Activated T-cell treated with anti-CD3 and anti-CD28 coated beads, Interleukin-2, amount 50 U/mL, for 24 hours (primary cell): ENCODE results near the gene STIMATE.
A peak's percentile ranks its signal among the peaks of the same experiment; 100 is the strongest.

ENCODE experiments used
- DNase-seq: peaks from one replicate; pipeline ENCODE4 v3.0.0-alpha.2; 2020
- H3K27ac Mint-ChIP-seq: 2 replicates; pipeline ENCODE4 v1.8.0; 2020; ENCODE audit warnings: mild to moderate bottlenecking, mixed read lengths
- H3K27me3 Mint-ChIP-seq: 2 replicates; pipeline ENCODE4 v1.8.0; 2020; ENCODE audit warnings: mixed read lengths
- H3K36me3 Mint-ChIP-seq: 2 replicates; pipeline ENCODE4 v1.8.0; 2020; ENCODE audit warnings: low read depth, mixed read lengths
- H3K4me1 Mint-ChIP-seq: 2 replicates; pipeline ENCODE4 v1.8.0; 2020; ENCODE audit warnings: low read depth, mixed read lengths
- H3K4me3 Mint-ChIP-seq: 2 replicates; pipeline ENCODE4 v1.8.0; 2020; ENCODE audit warnings: mild to moderate bottlenecking, moderate library complexity, mixed read lengths
- H3K9me3 Mint-ChIP-seq: 2 replicates; pipeline ENCODE4 v1.8.0; 2020; ENCODE audit warnings: mixed read lengths

STIMATE gene

GRCh38 chr3:52910823-52911222, 13.5 kb upstream of the STIMATE start:
- Mint-ChIP-seq H3K9me3 (no peaks in the 10 kb centered on the region), H3K27ac (peak overlapping the region; percentile 11), H3K4me1 (peaks cover 8% of the 10 kb centered on the region), H3K4me3 (no peak overlapping the region), H3K36me3 (peaks cover 86% of the 10 kb centered on the region), H3K27me3 (no peaks in the 10 kb centered on the region)
- DNase-seq, result no peak

GRCh38 chr3:52907497-52907896, 10.1 kb upstream of the STIMATE start:
- peak overlapping the region; percentile 16 for H3K27ac Mint-ChIP-seq
- no peaks in the 10 kb centered on the region for H3K9me3 Mint-ChIP-seq
- no peaks in the 10 kb centered on the region for H3K27me3 Mint-ChIP-seq
- peaks cover 85% of the 10 kb centered on the region for H3K36me3 Mint-ChIP-seq
- no peak for DNase-seq
- H3K4me3 Mint-ChIP-seq, result no peak overlapping the region
- H3K4me1 Mint-ChIP-seq, result peaks cover 2% of the 10 kb centered on the region

GRCh38 chr3:52904552-52904951, 7.2 kb upstream of the STIMATE start:
- no peaks in the 10 kb centered on the region for H3K9me3 Mint-ChIP-seq
- H3K4me3 Mint-ChIP-seq, result no peak overlapping the region
- no peak for DNase-seq
- H3K27me3 Mint-ChIP-seq, result no peaks in the 10 kb centered on the region
- H3K4me1 Mint-ChIP-seq, result no peaks in the 10 kb centered on the region
- H3K27ac Mint-ChIP-seq, result peak overlapping the region; percentile 41
- H3K36me3 Mint-ChIP-seq, result peaks cover 71% of the 10 kb centered on the region

GRCh38 chr3:52904000-52904399, 6.7 kb upstream of the STIMATE start:
- no peaks in the 10 kb centered on the region for H3K9me3 Mint-ChIP-seq
- no peaks in the 10 kb centered on the region for H3K4me1 Mint-ChIP-seq
- H3K27me3 Mint-ChIP-seq, result no peaks in the 10 kb centered on the region
- H3K4me3 Mint-ChIP-seq, result no peak overlapping the region
- no peak for DNase-seq
- no peak overlapping the region for H3K27ac Mint-ChIP-seq
- H3K36me3 Mint-ChIP-seq, result peaks cover 68% of the 10 kb centered on the region

GRCh38 chr3:52896613-52897012, 735 bp downstream of the STIMATE start:
- Mint-ChIP-seq H3K4me3 (peak overlapping the region; percentile 92), H3K4me1 (peaks cover 59% of the 10 kb centered on the region), H3K36me3 (peaks cover 31% of the 10 kb centered on the region), H3K9me3 (no peaks in the 10 kb centered on the region), H3K27me3 (no peaks in the 10 kb centered on the region), H3K27ac (peak overlapping the region; percentile 90)
- no peak for DNase-seq

- Mint-ChIP-seq H3K27ac (peak overlapping the region; percentile 90), H3K9me3 (no peaks in the 10 kb centered on the region), H3K27me3 (no peaks in the 10 kb centered on the region), H3K4me1 (peaks cover 64% of the 10 kb centered on the region), H3K4me3 (peak overlapping the region; percentile 92), H3K36me3 (peaks cover 30% of the 10 kb centered on the region)
- DNase-seq, result no peak
These were observed 1.2 kb downstream of the STIMATE start for GRCh38 chr3:52896151-52896550.

- H3K27ac Mint-ChIP-seq, result peak overlapping the region; percentile 90
- H3K27me3 Mint-ChIP-seq, result no peaks in the 10 kb centered on the region
- H3K4me3 Mint-ChIP-seq, result peak overlapping the region; percentile 92
- H3K9me3 Mint-ChIP-seq, result no peaks in the 10 kb centered on the region
- DNase-seq, result no peak
- H3K4me1 Mint-ChIP-seq, result peaks cover 70% of the 10 kb centered on the region
- peaks cover 27% of the 10 kb centered on the region for H3K36me3 Mint-ChIP-seq
These were observed 1.9 kb downstream of the STIMATE start for GRCh38 chr3:52895418-52895817.

GRCh38 chr3:52894756-52895155, 2.6 kb downstream of the STIMATE start:
- Mint-ChIP-seq H3K27me3 (no peaks in the 10 kb centered on the region), H3K4me1 (peaks cover 77% of the 10 kb centered on the region), H3K9me3 (no peaks in the 10 kb centered on the region), H3K27ac (peak overlapping the region; percentile 90), H3K36me3 (peaks cover 27% of the 10 kb centered on the region), H3K4me3 (no peak overlapping the region)
- DNase-seq, result no peak

GRCh38 chr3:52893723-52894122, 3.6 kb downstream of the STIMATE start:
- peak overlapping the region; percentile 90 for H3K27ac Mint-ChIP-seq
- H3K36me3 Mint-ChIP-seq, result peaks cover 27% of the 10 kb centered on the region
- no peaks in the 10 kb centered on the region for H3K27me3 Mint-ChIP-seq
- DNase-seq, result no peak
- no peaks in the 10 kb centered on the region for H3K9me3 Mint-ChIP-seq
- H3K4me3 Mint-ChIP-seq, result peak overlapping the region; percentile 71
- H3K4me1 Mint-ChIP-seq, result peaks cover 80% of the 10 kb centered on the region

GRCh38 chr3:52892625-52893311, 4.6 kb downstream of the STIMATE start:
- H3K27me3 Mint-ChIP-seq, result no peaks in the 10 kb centered on the region
- H3K27ac Mint-ChIP-seq, result peak overlapping the region; percentile 90
- peak; percentile 42 for DNase-seq
- H3K4me1 Mint-ChIP-seq, result peaks cover 77% of the 10 kb centered on the region
- H3K4me3 Mint-ChIP-seq, result peak overlapping the region; percentile 71
- peaks cover 33% of the 10 kb centered on the region for H3K36me3 Mint-ChIP-seq
- H3K9me3 Mint-ChIP-seq, result no peaks in the 10 kb centered on the region

- Mint-ChIP-seq H3K27ac (peak overlapping the region; percentile 94), H3K27me3 (no peaks in the 10 kb centered on the region), H3K4me1 (peaks cover 75% of the 10 kb centered on the region)
These were observed 5.1 kb downstream of the STIMATE start for GRCh38 chr3:52892290-52892624.

GRCh38 chr3:52891615-52892081, 5.7 kb downstream of the STIMATE start:
- peak overlapping the region; percentile 94 for H3K27ac Mint-ChIP-seq
- H3K4me3 Mint-ChIP-seq, result peak overlapping the region; percentile 71
- H3K36me3 Mint-ChIP-seq, result peaks cover 33% of the 10 kb centered on the region
- H3K4me1 Mint-ChIP-seq, result peaks cover 74% of the 10 kb centered on the region
- no peaks in the 10 kb centered on the region for H3K27me3 Mint-ChIP-seq
- no peak for DNase-seq
- no peaks in the 10 kb centered on the region for H3K9me3 Mint-ChIP-seq

More at GRCh38 chr3:52892290-52892624, 5.1 kb downstream of the STIMATE start:
- no peaks in the 10 kb centered on the region for H3K9me3 Mint-ChIP-seq
- peak overlapping the region; percentile 71 for H3K4me3 Mint-ChIP-seq
- peaks cover 33% of the 10 kb centered on the region for H3K36me3 Mint-ChIP-seq
- DNase-seq, result no peak

GRCh38 chr3:52891164-52891563, 6.2 kb downstream of the STIMATE start:
- H3K4me3 Mint-ChIP-seq, result peak overlapping the region; percentile 71
- peaks cover 69% of the 10 kb centered on the region for H3K4me1 Mint-ChIP-seq
- H3K27me3 Mint-ChIP-seq, result no peaks in the 10 kb centered on the region
- peak overlapping the region; percentile 94 for H3K27ac Mint-ChIP-seq
- DNase-seq, result peak; percentile 57
- H3K36me3 Mint-ChIP-seq, result peaks cover 35% of the 10 kb centered on the region
- no peaks in the 10 kb centered on the region for H3K9me3 Mint-ChIP-seq

GRCh38 chr3:52890735-52891134, 6.6 kb downstream of the STIMATE start:
- H3K27me3 Mint-ChIP-seq, result no peaks in the 10 kb centered on the region
- DNase-seq, result peak; percentile 57
- no peaks in the 10 kb centered on the region for H3K9me3 Mint-ChIP-seq
- peak overlapping the region; percentile 94 for H3K27ac Mint-ChIP-seq
- peaks cover 40% of the 10 kb centered on the region for H3K36me3 Mint-ChIP-seq
- H3K4me3 Mint-ChIP-seq, result peak overlapping the region; percentile 71
- H3K4me1 Mint-ChIP-seq, result peaks cover 65% of the 10 kb centered on the region

GRCh38 chr3:52889901-52890300, 7.4 kb downstream of the STIMATE start:
- H3K36me3 Mint-ChIP-seq, result peaks cover 43% of the 10 kb centered on the region
- H3K9me3 Mint-ChIP-seq, result no peaks in the 10 kb centered on the region
- DNase-seq, result no peak
- no peak overlapping the region for H3K27ac Mint-ChIP-seq
- no peaks in the 10 kb centered on the region for H3K27me3 Mint-ChIP-seq
- peaks cover 59% of the 10 kb centered on the region for H3K4me1 Mint-ChIP-seq
- H3K4me3 Mint-ChIP-seq, result no peak overlapping the region
